GM23338 (cell line): ENCODE data around the gene RSPH6A. TPM values are rescaled to one million over a fixed set of nuclear protein-coding genes. Genes with fewer than 3 reads are reported as not detected.

Source experiments
- ATAC-seq: fragments of 200-7000 bp; cut with Tn5 transposase; 3 replicates; pipeline ENCODE4 v1.9.1; 2020
- DNase-seq: peaks from one replicate; pipeline ENCODE4 v3.0.0-alpha.2; 2015; ENCODE audit warnings: low spot score
- H2AFZ ChIP-seq: fragments of 200-600 bp; sonication (generic); 2 replicates; pipeline ENCODE4 v1.8.0; 2016; ENCODE audit warnings: antibody characterized with exemption, mild to moderate bottlenecking, moderate library complexity
- H3F3A ChIP-seq: fragments of 200-600 bp; sonication (generic); replicated peaks from 2 replicates; pipeline ENCODE4 v1.8.0; 2017; ENCODE audit warnings: antibody characterized with exemption, mixed run types, low read depth
- H3K27ac ChIP-seq: fragments of 200-600 bp; sonication (generic); 2 replicates; pipeline ENCODE4 v1.6.1; 2016; ENCODE audit warnings: low read depth
- H3K27me3 ChIP-seq: fragments of 200-600 bp; sonication (generic); 2 replicates; pipeline ENCODE4 v1.8.0; 2016; ENCODE audit warnings: mild to moderate bottlenecking, mixed run types, moderate library complexity; ENCODE audit not compliant: insufficient read depth
- H3K36me3 ChIP-seq: fragments of 200-600 bp; sonication (generic); 2 replicates; pipeline ENCODE4 v1.8.0; 2016; ENCODE audit warnings: mild to moderate bottlenecking; ENCODE audit not compliant: insufficient read depth
- H3K4me1 ChIP-seq: fragments of 200-600 bp; sonication (generic); 2 replicates; pipeline ENCODE4 v1.8.0; 2016; ENCODE audit warnings: mild to moderate bottlenecking, moderate library complexity; ENCODE audit not compliant: insufficient read depth
- H3K4me2 ChIP-seq: fragments of 200-600 bp; sonication (generic); 2 replicates; pipeline ENCODE4 v1.7.1; 2017; ENCODE audit warnings: mixed run types
- H3K4me3 ChIP-seq: fragments of 200-600 bp; sonication (generic); 2 replicates; pipeline ENCODE4 v1.6.1; 2016; ENCODE audit warnings: mixed run types
- H3K79me2 ChIP-seq: fragments of 200-600 bp; sonication (generic); replicated peaks from 2 replicates; pipeline ENCODE4 v1.8.0; 2017; ENCODE audit warnings: mild to moderate bottlenecking; ENCODE audit not compliant: insufficient read depth
- H3K9me2 ChIP-seq: fragments of 200-600 bp; sonication (generic); 2 replicates; pipeline ENCODE4 v1.8.0; 2017; ENCODE audit not compliant: insufficient read depth
- H4K20me1 ChIP-seq: fragments of 200-600 bp; sonication (generic); replicated peaks from 2 replicates; pipeline ENCODE4 v1.8.0; 2017; ENCODE audit warnings: mild to moderate bottlenecking; ENCODE audit not compliant: insufficient read depth
- H3K27ac Mint-ChIP-seq: 2 replicates; pipeline ENCODE4 v1.8.0; 2020; ENCODE audit warnings: inconsistent platforms, mild to moderate bottlenecking, moderate library complexity, mixed read lengths
- H3K27me3 Mint-ChIP-seq: 3 replicates; pipeline ENCODE4 v1.8.0; 2022; ENCODE audit warnings: low read depth, mild to moderate bottlenecking, moderate library complexity, mixed read lengths, inconsistent platforms; ENCODE audit not compliant: insufficient read depth, poor library complexity
- H3K36me3 Mint-ChIP-seq: 3 replicates; pipeline ENCODE4 v1.8.0; 2021; ENCODE audit warnings: low read depth, mild to moderate bottlenecking, inconsistent platforms, moderate library complexity, mixed read lengths
- H3K4me1 Mint-ChIP-seq: 3 replicates; pipeline ENCODE4 v1.8.0; 2020; ENCODE audit warnings: mild to moderate bottlenecking, inconsistent platforms, mixed read lengths
- H3K4me3 Mint-ChIP-seq: 3 replicates; pipeline ENCODE4 v1.8.0; 2021; ENCODE audit warnings: moderate library complexity, mild to moderate bottlenecking, inconsistent platforms, mixed read lengths
- H3K9me3 Mint-ChIP-seq: 3 replicates; pipeline ENCODE4 v1.8.0; 2020; ENCODE audit warnings: moderate library complexity, mild to moderate bottlenecking, inconsistent platforms, mixed read lengths
- EZH2 ChIP-seq: fragments of 200-600 bp; sonication (generic); IDR thresholded peaks from one replicate; pipeline ENCODE4 v1.8.0; 2017; ENCODE audit warnings: antibody characterized with exemption, mild to moderate bottlenecking, low read depth; ENCODE audit not compliant: unreplicated experiment
- EZH2phosphoT487 ChIP-seq: fragments of 200-600 bp; sonication (generic); IDR thresholded peaks from one replicate; pipeline ENCODE4 v1.8.1; 2018; ENCODE audit warnings: antibody characterized with exemption; ENCODE audit not compliant: unreplicated experiment
- NANOG ChIP-seq: IDR thresholded peaks from 2 replicates; pipeline ENCODE4 v1.6.1; 2016; ENCODE audit warnings: antibody characterized with exemption, borderline replicate concordance
- REST ChIP-seq: IDR thresholded peaks from one replicate; pipeline ENCODE4 v1.6.1; 2018; ENCODE audit warnings: antibody characterized with exemption; ENCODE audit not compliant: unreplicated experiment
- STAT1 ChIP-seq: IDR thresholded peaks from one replicate; pipeline ENCODE4 v1.6.1; 2016; ENCODE audit warnings: antibody characterized with exemption; ENCODE audit not compliant: unreplicated experiment
- ZNF114 ChIP-seq: fragments of 250-450 bp; sonication (Bioruptor Pico); IDR thresholded peaks from 2 replicates; pipeline ENCODE4 v1.5.0; 2020; ENCODE audit warnings: mild to moderate bottlenecking, moderate library complexity
- ZNF331 ChIP-seq: fragments of 250-450 bp; sonication (Bioruptor Pico); IDR thresholded peaks from 2 replicates; pipeline ENCODE4 v1.5.0; 2020; ENCODE audit warnings: low read depth, mild to moderate bottlenecking, moderate library complexity
- ZNF462 ChIP-seq: fragments of 250-450 bp; sonication (Bioruptor Pico); IDR thresholded peaks from 2 replicates; pipeline ENCODE4 v1.5.0; 2020; ENCODE audit warnings: mild to moderate bottlenecking, moderate library complexity
- polyA plus RNA-seq: library from polyadenylated mRNA; unstranded; fragments of >200 nt; fragmentation: Nextera tagmentation; extraction: Ambion mirVana; gene quantifications from 2 replicates; pipeline ENCODE4 v1.2.1, GENCODE V29; 2016
- total RNA-seq: library from RNA; depleted of rRNA; stranded (reverse); fragments of >200 nt; shearing (Covaris generic); gene quantifications from 2 replicates; pipeline ENCODE4 v1.2.3, GENCODE V29; 2014

The RSPH6A gene
- total and polyA plus RNA-seq, 2 experiments from 2014 or later, result 0.11 to 0.21 TPM

- TF ChIP-seq ZNF462 (CRISPR knock-in tag) (no peak), NANOG (no peak)
These were observed 47.1 kb upstream of the RSPH6A start (continued) for GRCh38 chr19:45862271-45862563.

- Histone ChIP-seq H2AFZ (no peak overlapping the region), H4K20me1 (peaks cover 24% of the 10 kb centered on the region), H3K79me2 (peaks cover 81% of the 10 kb centered on the region), H3F3A (0 out of 2 replicates have a peak, but pooled peaks cover 8% of the 10 kb centered on the region), H3K4me3 (no peak overlapping the region), H3K36me3 (peaks cover 9% of the 10 kb centered on the region; the same call in 1 of the 2 replicates), H3K27me3 (no peaks in the 10 kb centered on the region), H3K4me2 (no peak overlapping the region), H3K4me1 (peaks cover 11% of the 10 kb centered on the region), H3K9me2 (no peaks in the 10 kb centered on the region), H3K27ac (peak overlapping the region; percentile 61; the same call in 1 of the 2 replicates)
- no peak overlapping the region for H3K27ac Mint-ChIP-seq
- peaks cover 33% of the 10 kb centered on the region for H3K36me3 Mint-ChIP-seq
- peaks cover 16% of the 10 kb centered on the region for H3K4me1 Mint-ChIP-seq
- no peak for ATAC-seq
- TF ChIP-seq ZNF331 (CRISPR knock-in tag), result no peak
- no peak for TF ChIP-seq EZH2phosphoT487
- TF ChIP-seq REST, result no peak
- TF ChIP-seq ZNF114, result no peak
- no peak for TF ChIP-seq STAT1
- no peak for TF ChIP-seq NANOG
- no peak for TF ChIP-seq EZH2
- no peak for DNase-seq
- H3K27me3 Mint-ChIP-seq, result peaks cover 22% of the 10 kb centered on the region
- H3K9me3 Mint-ChIP-seq, result no peaks in the 10 kb centered on the region
- peak overlapping the region; percentile 95 for H3K4me3 Mint-ChIP-seq
These were observed 45.5 kb upstream of the RSPH6A start for GRCh38 chr19:45860359-45861259.
